Adrenal gland (tissue), 12 donors: ENCODE data around the gene HIPK4. TPM values are rescaled to one million over a fixed set of nuclear protein-coding genes. Genes with fewer than 3 reads are reported as not detected.

ENCODE experiments used
- DNase-seq, 7 donors: peaks; one replicate each; pipeline ENCODE4 v3.0.0-alpha.2; 2019 to 2020
- H3K27ac ChIP-seq, 5 donors: fragments of 200-600 bp; sonication (generic) in 4 of 5; 1 replicate in 3 of 5; 2 replicates in 2 of 5; pipeline versions ENCODE4 v1.5.1 to v1.8.0; 2016 to 2020; ENCODE audit warnings: mild to moderate bottlenecking in 1 of 5
- H3K27me3 ChIP-seq: fragments of 200-600 bp; 2 replicates; pipeline ENCODE4 v1.8.0; 2021
- H3K36me3 ChIP-seq, 2 donors: fragments of 200-600 bp; replicated peaks in 1 of 2; 1 replicate in 1 of 2; 2 replicates in 1 of 2; pipeline versions ENCODE4 v1.5.1 to v1.8.0; 2018 to 2022
- H3K4me1 ChIP-seq, 2 donors: fragments of 200-600 bp; replicated peaks in 1 of 2; 1 replicate in 1 of 2; 2 replicates in 1 of 2; pipeline versions ENCODE4 v1.5.1 to v1.8.0; 2018 to 2021
- H3K4me3 ChIP-seq, 4 donors: fragments of 200-600 bp; sonication (generic) in 3 of 4; one replicate each; pipeline ENCODE4 v1.5.1; 2016 to 2018
- H3K9me3 ChIP-seq, 3 donors: fragments of 200-600 bp; sonication (generic) in 1 of 3; replicated peaks in 1 of 3; 1 replicate in 2 of 3; 2 replicates in 1 of 3; pipeline versions ENCODE4 v1.5.1 to v1.8.0; 2016 to 2021
- POLR2A ChIP-seq, 2 donors: fragments of 450-650 bp; IDR thresholded peaks; one replicate each; pipeline ENCODE4 v1.6.1; 2017; ENCODE audit warnings: antibody characterized with exemption in 2 of 2, mild to moderate bottlenecking in 2 of 2, moderate library complexity in 1 of 2
- WGBS, 4 donors: extraction: QIAGEN DNeasy Blood & Tissue Kit in 2 of 4; methylation state at CpG; one replicate each; pipeline versions ENCODE4 v1.1.5 to v1.1.7; 2013 to 2017; 5-methylcytosine and 5-hydroxymethylcytosine counted together
- intact Hi-C, 2 donors: fragments of 100-400 bp; cut with DNase I; formaldehyde crosslinking; loops; one replicate each; pipeline versions ENCODE4 v1.14.1 to v1.15.0; 2022 to 2023
- polyA plus RNA-seq, 3 donors: library from polyadenylated mRNA; stranded (reverse); fragments of 200-250 nt in 2 of 3; fragments of 350-450 nt in 1 of 3; fragmentation: Illumina TruSeq in 1 of 3; extraction: RNeasy Lipid Tissue Mini Kit (QIAGEN cat#74804) in 1 of 3; gene quantifications; one replicate each; pipeline ENCODE4 v1.2.3, GENCODE V29; 2013 to 2014
- total RNA-seq, 9 donors: library from RNA; depleted of rRNA in 4 of 9; stranded (reverse); fragments of >200 nt in 4 of 9; fragments of 120-200 nt in 1 of 9; fragmentation: NEBNext Ultra II Directional in 1 of 9; extraction: Animal tissue kit (Norgen Biotek cat#: 25700) in 1 of 9; gene quantifications; one replicate each; pipeline versions ENCODE4 v1.1.0 to v1.2.4, GENCODE V29; 2013 to 2023
- TF ChIP-seq, protein P1 (sequence below), 6 experiments: fragments of 450-650 bp in 4 of 6; fragments of 200-600 bp in 2 of 6; sonication (generic) in 1 of 6; IDR thresholded peaks; 1 replicate in 5 of 6; 2 replicates in 1 of 6; pipeline versions ENCODE4 v1.5.1 to v1.8.0; 2016 to 2021; ENCODE audit warnings: antibody characterized with exemption in 6 of 6, mild to moderate bottlenecking in 2 of 6, moderate library complexity in 1 of 6
- donor health status: healthy with polysubstance abuse.
- donor health status: Bipolar disorder and iron deficiency.
- donor health status: DM: yes; HTN: yes; CAD: no.
- donor health status: DM: no; HTN: no; CAD: no.
- donor health status: DM: no; HTN: no; CAD: no.
- donor health status: DM: yes; HTN: yes; CAD: no.

Gene HIPK4
- total and polyA plus RNA-seq, 12 donors, result 0.06 to 0.34 (median 0.20) TPM; not detected in 3

DNA sequence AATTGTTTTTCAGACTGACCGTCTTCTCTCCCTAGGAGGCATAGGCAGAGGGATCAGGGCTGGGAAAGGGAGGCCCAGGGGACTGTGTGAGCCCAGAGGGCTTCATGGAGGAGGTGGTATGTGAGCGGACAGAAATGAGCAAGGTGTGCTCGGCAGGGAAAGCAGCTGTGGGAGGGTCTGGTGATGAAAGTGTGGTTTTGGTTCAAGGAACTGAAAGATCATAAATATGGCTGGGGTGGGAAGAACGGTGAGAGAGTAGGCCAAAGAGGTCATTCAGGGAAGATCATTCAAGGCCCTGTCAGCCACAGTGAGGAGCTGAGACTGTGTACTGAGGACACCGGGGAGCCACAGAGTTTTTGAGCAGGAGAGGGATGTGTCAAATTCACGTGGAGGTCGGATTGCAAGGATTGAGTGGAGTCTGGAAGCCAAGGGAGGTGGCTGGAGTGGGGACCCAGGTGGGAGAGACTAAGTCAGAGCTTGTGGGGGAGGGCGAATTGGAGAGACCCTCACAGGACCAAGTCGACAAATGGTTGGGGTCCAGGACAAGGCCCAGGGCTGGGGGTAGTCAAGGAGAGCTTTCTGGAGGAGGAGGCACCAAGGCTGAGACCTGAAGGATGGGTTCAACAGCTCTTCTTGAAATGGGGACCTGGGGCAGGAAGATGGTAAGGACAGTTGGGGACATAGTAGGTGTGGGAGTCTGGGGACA lies 33.9 kb downstream of the HIPK4 start:
- intact Hi-C loops, result no loop called here
- Histone ChIP-seq H3K9me3 (no peaks in the 10 kb centered on the region), H3K27me3 (no peaks in the 10 kb centered on the region), H3K36me3 (peaks cover 0 to 7% of the 10 kb centered on the region in 2 donors), H3K27ac (no peak overlapping the region), H3K4me1 (peaks cover 0 to 10% of the 10 kb centered on the region in 2 donors), H3K4me3 (no peak overlapping the region)
- no peak for DNase-seq
- 72 to 79% (median 77%) methylated on average over 9 of the region's 9 CpGs for WGBS, 4 donors
- TF ChIP-seq POLR2A (IDR thresholded peaks at IDR 0.05), result no peak
- TF ChIP-seq, protein P1, sequence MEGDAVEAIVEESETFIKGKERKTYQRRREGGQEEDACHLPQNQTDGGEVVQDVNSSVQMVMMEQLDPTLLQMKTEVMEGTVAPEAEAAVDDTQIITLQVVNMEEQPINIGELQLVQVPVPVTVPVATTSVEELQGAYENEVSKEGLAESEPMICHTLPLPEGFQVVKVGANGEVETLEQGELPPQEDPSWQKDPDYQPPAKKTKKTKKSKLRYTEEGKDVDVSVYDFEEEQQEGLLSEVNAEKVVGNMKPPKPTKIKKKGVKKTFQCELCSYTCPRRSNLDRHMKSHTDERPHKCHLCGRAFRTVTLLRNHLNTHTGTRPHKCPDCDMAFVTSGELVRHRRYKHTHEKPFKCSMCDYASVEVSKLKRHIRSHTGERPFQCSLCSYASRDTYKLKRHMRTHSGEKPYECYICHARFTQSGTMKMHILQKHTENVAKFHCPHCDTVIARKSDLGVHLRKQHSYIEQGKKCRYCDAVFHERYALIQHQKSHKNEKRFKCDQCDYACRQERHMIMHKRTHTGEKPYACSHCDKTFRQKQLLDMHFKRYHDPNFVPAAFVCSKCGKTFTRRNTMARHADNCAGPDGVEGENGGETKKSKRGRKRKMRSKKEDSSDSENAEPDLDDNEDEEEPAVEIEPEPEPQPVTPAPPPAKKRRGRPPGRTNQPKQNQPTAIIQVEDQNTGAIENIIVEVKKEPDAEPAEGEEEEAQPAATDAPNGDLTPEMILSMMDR (IDR thresholded peaks at IDR 0.05), result no peak

DNA sequence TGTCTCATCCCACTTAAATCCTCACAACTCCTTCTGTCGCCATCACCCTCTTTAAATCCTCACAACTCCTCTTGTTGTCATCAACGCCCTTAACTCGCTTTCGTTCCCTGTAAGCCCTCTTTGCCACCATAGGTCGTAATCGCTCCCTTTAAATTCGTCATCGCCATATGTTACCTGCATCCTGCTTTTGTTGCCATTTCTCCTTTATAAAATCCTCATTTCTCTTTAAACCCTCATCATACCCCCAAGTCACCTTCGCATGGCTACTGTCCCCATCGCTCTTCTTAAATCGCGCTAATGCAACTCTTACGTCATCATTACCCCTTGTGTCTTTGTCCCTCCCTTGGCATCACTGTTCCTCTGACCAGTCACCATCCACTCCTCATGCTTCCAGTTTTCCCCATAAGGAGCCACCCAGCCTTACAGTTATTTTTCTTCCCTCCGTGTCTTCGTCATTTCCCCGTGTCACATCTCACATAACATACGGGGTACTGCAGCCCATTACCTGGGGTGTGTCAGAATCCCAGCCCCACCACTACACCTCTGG lies 40.9 kb downstream of the HIPK4 start:
- Histone ChIP-seq H3K9me3 (no peaks in the 10 kb centered on the region), H3K36me3 (no peaks in the 10 kb centered on the region), H3K4me1 (peaks cover 7 to 18% of the 10 kb centered on the region in 2 donors), H3K27me3 (no peaks in the 10 kb centered on the region), H3K4me3 (peak overlapping the region; percentile 53 to 86 (median 77)), H3K27ac (peak overlapping the region in 3 of 5 donors; percentile 43 to 88 (median 79))
- intact Hi-C loops, result no loop called here
- no peak for TF ChIP-seq POLR2A (IDR thresholded peaks at IDR 0.05)
- TF ChIP-seq, protein P1 (IDR thresholded peaks at IDR 0.05), result no peak
- WGBS, 4 donors, result 10 to 15% (median 11%) methylated on average over 17 of the region's 17 CpGs
- peak in 4 of 7 donors; percentile 38 to 65 (median 54) for DNase-seq

DNA sequence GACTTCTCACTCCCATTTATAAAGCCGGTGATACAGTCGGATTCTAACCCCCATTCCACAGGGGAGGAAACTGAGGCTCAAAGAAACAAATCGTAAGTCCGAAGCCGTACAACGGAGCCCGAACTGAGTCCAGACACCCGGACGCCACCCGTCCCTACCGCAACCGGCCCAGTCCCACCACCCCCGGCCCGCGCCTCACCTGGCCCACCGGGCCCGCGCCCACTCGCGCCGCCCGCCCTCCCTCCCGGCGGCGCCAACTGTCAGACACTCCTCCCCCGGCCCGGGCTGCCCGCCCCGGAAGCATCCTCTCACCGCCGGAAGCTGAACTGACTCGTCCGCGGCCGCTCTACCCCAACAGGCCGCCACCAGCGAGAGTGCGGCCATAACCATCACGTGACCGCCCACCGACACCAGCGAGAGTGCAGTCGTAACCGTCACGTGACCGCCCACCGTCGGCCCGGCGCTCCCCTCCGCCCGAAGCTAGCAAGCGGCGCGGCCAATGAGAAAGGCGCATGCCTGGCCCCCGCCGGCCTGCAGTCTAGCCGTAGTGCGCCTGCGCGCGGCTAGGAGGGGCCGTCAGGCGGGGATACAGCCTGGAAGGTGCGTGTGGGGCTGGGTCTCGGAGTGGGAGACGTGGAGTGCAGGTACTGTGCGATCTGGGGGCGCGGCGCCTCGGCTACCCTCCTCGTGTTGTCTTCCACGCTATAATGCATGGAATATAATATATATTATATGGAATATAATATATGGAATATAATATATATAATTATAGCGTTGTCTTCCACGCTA lies 41.7 kb downstream of the HIPK4 start, which contains the start of the genes C19orf47 and PLD3:
Gene C19orf47, minus strand, starts transcription at position 273 of the 789 bp plus-strand sequence. CDS start 6,540 bp downstream, outside the sequence.
Gene PLD3, plus strand, starts transcription at position 571 of the 789 bp plus-strand sequence. CDS start 17,789 bp downstream, outside the sequence.
- H3K27me3 ChIP-seq, result no peaks in the 10 kb centered on the region
- TF ChIP-seq, protein P1 (IDR thresholded peaks at IDR 0.05), result peak in 2 of 6 experiments; percentile 13 to 31
- TF ChIP-seq POLR2A (IDR thresholded peaks at IDR 0.05), result peak; percentile 90 to 97
- peaks cover 7 to 18% of the 10 kb centered on the region in 2 donors for H3K4me1 ChIP-seq
- H3K4me3 ChIP-seq, result peak within 1 kb of the TSS; percentile 53 to 86 (median 77)
- H3K9me3 ChIP-seq, result no peaks in the 10 kb centered on the region
- DNase-seq, result peak; percentile 99 to 100 (median 100)
- no peaks in the 10 kb centered on the region for H3K36me3 ChIP-seq
- intact Hi-C loops, result no loop called here
- WGBS, 4 donors, result 0 to 1% (median 1%) methylated on average over 26 to 77 of the region's 77 CpGs
- H3K27ac ChIP-seq, result peak within 1 kb of the TSS in 4 of 5 donors; percentile 43 to 88 (median 65)

DNA sequence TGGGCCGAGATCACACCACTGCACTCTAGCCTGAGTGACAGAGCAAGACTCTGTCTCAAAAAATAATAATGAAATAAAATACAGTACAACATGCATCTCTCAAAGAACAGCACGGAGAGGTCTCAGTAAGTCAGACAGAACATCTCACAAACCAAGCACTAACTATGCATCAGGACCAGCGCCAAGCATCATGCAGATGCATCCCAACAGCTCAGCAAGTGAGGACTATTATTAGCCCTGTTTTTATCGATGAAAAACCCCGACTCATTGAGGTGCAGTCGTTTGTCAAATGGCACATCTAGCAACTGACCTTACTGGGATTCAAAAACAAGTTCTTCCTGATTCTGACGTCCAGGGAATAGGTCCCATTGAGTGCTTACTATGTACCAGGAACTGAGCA lies 45.6 kb downstream of the HIPK4 start:
- H3K27ac ChIP-seq, result no peak overlapping the region
- no peaks in the 10 kb centered on the region for H3K36me3 ChIP-seq
- no peaks in the 10 kb centered on the region for H3K27me3 ChIP-seq
- H3K4me3 ChIP-seq, result no peak overlapping the region
- TF ChIP-seq, protein P1 (IDR thresholded peaks at IDR 0.05), result no peak
- no peaks in the 10 kb centered on the region for H3K9me3 ChIP-seq
- 58 to 83% (median 69%) methylated on average over 7 of the region's 7 CpGs for WGBS, 4 donors
- no peak for DNase-seq
- H3K4me1 ChIP-seq, result peaks cover 24 to 34% of the 10 kb centered on the region in 2 donors
- intact Hi-C loops, result no loop called here
